ENCODE measurements around the gene KDM4C.

GRCh38 chr9:7201196-7201595, 443.4 kb downstream of the KDM4C start:
- TF ChIP-seq POLR2AphosphoS5 (IDR thresholded peaks at IDR 0.05) (no peak), CTCF (IDR thresholded peaks at IDR 0.05) (no peak), POLR2A (IDR thresholded peaks at IDR 0.05) (no peak)
